CD4-positive, alpha-beta T cell treated with Interleukin-21 for 1 hour (primary cell): ENCODE measurements around the gene ZNF345.

Experiments used
- DNase-seq: peaks from one replicate; pipeline ENCODE4 v3.0.0-alpha.2; 2020

ZNF345 gene

GRCh38 chr19:36850559-36851442 lies at the start of gene ZNF345:
Gene ZNF345, plus strand, starts transcription at chr19:36850876. Its CDS starts 25,955 bp downstream, at chr19:36876831.
- DNase-seq, result peak; percentile 94

- DNase-seq, result no peak
Observed at GRCh38 chr19:36805364-36805763, 45.3 kb upstream of the ZNF345 start.

- DNase-seq, result no peak
Observed at GRCh38 chr19:36807029-36807428, 43.6 kb upstream of the ZNF345 start.

- no peak for DNase-seq
Observed at GRCh38 chr19:36819130-36819630, 31.5 kb upstream of the ZNF345 start.

GRCh38 chr19:36821758-36822157 lies 28.9 kb upstream of the ZNF345 start:
- no peak for DNase-seq

- DNase-seq, result no peak
Observed at GRCh38 chr19:36833430-36833829, 17.2 kb upstream of the ZNF345 start.

- DNase-seq, result no peak
Observed at GRCh38 chr19:36837176-36837905, 13.3 kb upstream of the ZNF345 start.

GRCh38 chr19:36837906-36838783 lies 12.5 kb upstream of the ZNF345 start, which contains the start of gene ZNF790:
Gene ZNF790, minus strand, starts transcription at chr19:36838387. Its CDS starts 12,768 bp downstream, at chr19:36825619.
- DNase-seq, result peak; percentile 90

- no peak for DNase-seq
Observed at GRCh38 chr19:36838784-36839324, 11.8 kb upstream of the ZNF345 start.

GRCh38 chr19:36847968-36848367 lies 2.7 kb upstream of the ZNF345 start:
- peak; percentile 18 for DNase-seq

GRCh38 chr19:36849701-36850558 lies 746 bp upstream of the ZNF345 start:
- peak; percentile 91 for DNase-seq

GRCh38 chr19:36851898-36852297 lies 1.2 kb downstream of the ZNF345 start:
- DNase-seq, result no peak

GRCh38 chr19:36876993-36877938 lies 26.6 kb downstream of the ZNF345 start:
- no peak for DNase-seq

GRCh38 chr19:36891768-36892357 lies 41.2 kb downstream of the ZNF345 start:
- DNase-seq, result no peak

GRCh38 chr19:36894849-36895383 lies 44.2 kb downstream of the ZNF345 start:
- DNase-seq, result no peak

- DNase-seq, result no peak
Observed at GRCh38 chr19:36898422-36898821, 47.7 kb downstream of the ZNF345 start.

- peak; percentile 96 for DNase-seq
Observed at GRCh38 chr19:36915992-36916830, 65.5 kb downstream of the ZNF345 start, which contains the start of the genes ZNF568 and ZNF829. Gene ZNF568, plus strand, starts transcription at chr19:36916332. Its CDS starts 6,439 bp downstream, at chr19:36922771. Gene ZNF829, minus strand, starts transcription at chr19:36916291. Its CDS starts 1,124 bp downstream, at chr19:36915167.

GRCh38 chr19:36916991-36917390 lies 66.3 kb downstream of the ZNF345 start:
- no peak for DNase-seq
